RCC 7860 (cell line): Measurements from ENCODE around the gene PRDM2.
A peak's percentile ranks its signal among the peaks of the same experiment; 100 is the strongest.

Source experiments
- DNase-seq: peaks from one replicate; pipeline ENCODE4 v3.0.0-alpha.2; 2015; ENCODE audit warnings: low spot score
- FAIRE-seq: peaks from 2 replicates; lab custom pipeline; 2012; peaks lifted over from hg19 to GRCh38; lab: Jason Lieb, UNC

The PRDM2 gene

DNA sequence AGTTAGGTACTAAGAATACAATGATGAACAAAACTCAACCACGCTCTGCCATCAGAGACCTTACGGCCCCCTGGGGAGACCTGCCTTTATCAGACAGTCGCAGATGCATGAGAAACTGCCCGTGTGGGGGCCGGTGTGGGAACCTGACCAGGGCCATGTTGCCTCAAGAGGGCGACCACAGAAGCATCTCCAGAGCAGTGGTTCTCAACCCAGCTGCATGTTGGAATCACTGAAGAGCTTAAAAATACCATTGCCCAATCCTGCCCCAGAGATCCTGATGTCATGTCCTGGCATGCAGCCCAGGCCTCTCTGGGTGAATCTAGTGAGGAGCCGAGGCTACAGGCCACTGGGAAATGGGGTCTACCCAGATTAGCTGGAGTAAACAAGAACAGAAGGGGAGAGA, 108.7 kb downstream of the PRDM2 start:
- FAIRE-seq (no peak), DNase-seq (no peak)

DNA sequence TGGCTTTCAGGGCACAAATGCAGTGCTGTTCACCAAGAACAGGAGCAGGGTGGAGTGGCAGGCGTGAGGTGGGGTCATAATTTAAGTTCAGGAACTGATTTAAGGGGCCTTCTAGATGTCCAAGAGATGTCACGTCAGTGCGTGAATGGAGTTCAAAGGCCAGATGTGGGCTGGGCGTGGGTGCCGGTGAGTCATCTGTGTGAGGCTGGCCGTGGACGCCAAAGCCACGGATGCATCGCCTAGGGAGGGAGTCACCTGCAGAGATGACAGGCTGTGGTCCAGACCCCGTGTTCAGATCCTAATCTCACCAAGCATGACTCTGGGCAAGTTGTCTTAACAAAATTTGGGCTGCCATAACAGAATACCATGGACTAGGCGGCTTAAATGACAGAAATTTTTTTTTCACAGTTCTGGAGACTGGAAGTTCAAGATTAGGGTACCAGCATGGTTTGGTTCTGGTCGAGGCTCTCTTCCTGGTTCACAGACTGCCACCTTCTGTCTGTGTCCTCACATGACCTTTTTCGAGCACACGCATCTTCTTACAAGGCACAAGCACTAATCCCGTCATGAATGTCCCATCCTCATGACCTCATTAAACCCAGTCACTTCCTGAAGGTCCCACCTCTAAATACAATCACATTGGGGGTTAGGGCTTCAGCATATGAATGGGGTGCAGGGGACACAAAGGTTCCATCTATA, 109.6 kb downstream of the PRDM2 start:
- no peak for DNase-seq
- FAIRE-seq = no peak

DNA sequence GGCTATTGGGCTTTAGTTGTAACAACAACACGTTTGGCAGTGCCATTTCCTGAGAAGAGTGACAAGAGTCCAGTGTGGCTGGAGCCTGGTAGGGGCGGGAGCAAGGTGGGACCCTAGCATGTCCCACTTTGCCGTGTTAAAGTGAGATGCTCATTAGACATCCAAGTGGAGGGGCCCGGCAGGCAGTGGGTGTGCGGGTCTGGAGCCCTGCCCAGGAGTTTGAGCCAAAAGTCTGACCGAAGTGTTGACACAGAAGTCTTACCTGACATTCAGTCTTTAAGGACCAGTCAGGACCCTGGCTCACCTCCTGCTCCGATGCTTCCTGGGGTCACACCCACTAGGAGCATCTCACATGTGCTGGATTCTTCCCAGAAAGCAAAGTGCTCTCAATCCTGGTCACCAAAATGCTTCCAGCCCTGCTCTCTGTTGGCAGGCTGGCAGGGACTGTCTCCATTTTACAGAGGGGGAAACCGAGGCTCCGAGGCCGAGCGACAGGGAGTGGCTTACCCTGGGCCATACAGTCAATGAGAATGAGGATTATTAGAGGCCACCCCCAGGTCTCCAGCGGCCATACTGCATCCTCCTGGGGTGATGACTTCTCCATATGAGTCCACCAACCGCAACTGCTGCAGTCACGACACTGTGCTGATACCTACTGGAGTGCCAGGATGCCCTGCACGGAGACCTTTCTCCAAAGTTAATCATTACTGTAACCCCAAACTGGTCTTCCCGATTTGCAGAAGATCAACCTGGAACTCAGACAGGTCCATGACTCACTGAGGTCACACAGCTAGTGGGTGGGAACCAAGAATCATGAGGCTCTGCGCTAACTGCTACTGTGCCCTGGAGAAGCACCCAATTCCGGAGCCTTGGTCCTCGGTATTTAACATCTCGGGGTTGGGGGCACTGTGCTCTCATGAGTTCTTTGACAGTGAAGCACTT, 112.7 kb downstream of the PRDM2 start:
- no peak for FAIRE-seq
- DNase-seq = peak; percentile 20

DNA sequence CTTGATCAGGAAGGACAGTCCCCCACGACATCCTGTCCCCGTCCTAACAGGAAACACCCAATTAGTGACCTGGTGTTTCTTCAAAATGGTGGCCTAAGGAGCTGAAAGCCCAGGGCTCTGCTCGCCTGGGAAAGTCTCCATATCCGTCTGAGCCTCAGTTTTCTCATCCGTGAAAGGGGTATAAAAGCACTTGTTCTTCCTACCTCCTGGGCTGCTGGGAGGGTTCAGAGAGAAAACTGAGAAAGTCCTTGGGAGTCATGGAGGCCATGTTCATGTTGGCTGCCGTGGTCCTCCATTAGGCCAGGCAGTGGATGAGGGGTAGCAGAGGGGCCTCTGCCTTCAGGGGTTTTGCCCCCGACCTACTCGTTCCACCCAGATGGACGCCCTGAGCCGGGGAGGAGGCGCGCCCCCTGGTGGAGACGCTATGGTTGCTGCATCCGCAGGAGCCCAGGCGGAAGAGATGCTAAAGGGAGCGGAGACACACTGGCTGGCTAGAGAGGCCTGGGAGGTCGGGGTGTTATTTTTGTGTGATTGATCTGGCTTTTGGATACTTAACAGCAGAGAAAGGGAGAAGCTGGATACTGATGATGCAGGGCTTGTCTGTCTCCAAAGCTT, 113.5 kb downstream of the PRDM2 start:
- FAIRE-seq = no peak
- DNase-seq = no peak

DNA sequence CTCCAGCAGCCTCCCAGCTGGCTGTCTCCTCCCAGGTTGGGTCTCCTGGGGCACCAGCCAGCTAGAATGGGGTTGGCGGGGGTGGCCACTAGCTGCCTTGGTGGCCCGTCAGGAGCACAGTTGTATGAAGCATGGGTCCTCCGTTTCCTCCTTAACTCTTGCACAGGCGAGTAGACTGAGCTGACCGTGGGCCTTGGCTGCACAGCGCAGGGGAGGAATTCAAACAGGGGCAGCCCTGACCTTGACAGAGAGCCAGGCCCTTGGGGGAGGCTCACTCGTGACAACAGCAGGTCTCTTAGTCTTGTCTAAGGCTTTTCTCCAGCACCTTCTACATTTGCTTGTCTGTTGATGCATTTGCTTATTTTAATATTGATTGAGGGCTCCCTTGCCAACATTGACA, 114.1 kb downstream of the PRDM2 start:
- DNase-seq (no peak), FAIRE-seq (no peak)

DNA sequence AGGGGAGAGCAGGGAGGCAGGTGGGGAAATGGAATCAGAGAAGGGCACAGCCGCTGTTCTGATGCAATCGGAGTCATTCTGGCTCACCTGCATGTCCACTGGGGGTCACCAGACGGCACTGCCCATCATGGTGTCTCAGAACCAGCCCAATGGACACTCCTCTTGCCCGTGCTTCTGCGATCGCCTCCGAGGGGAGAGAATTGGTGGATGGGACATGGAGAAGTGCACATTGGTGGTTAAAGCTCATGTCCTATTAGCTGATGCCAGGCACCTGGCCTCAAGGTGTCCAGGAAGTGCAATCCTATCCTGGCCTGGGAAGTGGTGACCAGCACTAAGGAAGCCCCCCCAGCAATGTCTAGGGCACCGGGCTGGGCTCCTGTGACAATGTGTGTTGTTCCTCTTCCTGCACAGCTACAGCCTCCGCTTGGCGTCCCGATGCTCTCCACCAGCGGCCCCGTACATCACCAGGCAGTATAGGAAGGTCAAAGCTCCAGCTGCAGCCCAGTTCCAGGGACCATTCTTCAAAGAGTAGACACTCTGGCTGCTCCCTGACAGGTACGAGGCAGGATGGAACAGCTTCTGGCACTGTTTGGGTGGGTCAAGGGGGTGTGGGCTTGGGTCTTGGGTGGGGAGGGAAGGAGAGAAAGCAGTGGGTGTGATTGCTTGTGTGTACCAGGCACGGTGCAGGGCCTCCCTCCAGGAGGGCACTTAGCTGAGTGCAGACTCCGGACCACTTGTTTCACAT, 116.2 kb downstream of the PRDM2 start:
- DNase-seq (no peak), FAIRE-seq (no peak)

DNA sequence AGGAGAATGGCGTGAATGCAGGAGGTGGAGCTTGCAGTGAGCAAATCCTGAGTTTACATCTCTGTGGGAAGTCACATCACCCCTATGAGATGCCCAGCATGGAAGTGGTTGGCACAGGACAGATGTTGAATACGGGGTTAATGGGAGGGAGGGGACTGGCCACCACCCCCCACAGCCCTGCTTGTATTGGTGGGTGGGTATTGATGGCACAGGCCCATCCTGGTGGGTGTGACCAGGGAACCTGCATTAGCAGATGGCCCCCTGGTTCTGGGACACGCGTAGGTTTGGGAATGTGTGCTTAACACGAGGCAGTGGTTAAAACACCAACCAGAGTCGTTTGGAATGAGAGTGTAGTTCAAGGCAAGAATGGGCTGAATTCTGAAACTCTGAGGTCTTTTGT, 117.9 kb downstream of the PRDM2 start:
- DNase-seq (no peak), FAIRE-seq (no peak)

DNA sequence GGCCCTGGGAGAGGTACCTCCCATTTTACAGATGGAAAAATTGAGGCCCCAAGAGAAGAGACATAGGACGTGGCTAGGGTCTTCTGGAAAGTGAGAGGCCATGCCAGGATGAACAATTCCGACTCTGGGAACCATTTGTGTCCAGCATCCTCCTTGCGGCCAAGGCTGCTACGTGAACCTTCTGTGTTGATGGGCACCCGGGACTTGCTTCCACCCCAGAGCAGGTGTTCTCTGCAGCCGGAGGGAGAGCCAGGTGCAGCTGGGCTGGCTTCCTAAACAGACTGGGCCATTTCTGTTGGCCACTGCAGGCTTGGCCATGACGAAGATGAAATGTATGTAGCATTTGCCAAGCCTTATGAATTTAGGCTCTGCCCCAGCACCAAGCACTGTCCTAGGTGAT, 118.9 kb downstream of the PRDM2 start:
- FAIRE-seq (no peak), DNase-seq (no peak)

DNA sequence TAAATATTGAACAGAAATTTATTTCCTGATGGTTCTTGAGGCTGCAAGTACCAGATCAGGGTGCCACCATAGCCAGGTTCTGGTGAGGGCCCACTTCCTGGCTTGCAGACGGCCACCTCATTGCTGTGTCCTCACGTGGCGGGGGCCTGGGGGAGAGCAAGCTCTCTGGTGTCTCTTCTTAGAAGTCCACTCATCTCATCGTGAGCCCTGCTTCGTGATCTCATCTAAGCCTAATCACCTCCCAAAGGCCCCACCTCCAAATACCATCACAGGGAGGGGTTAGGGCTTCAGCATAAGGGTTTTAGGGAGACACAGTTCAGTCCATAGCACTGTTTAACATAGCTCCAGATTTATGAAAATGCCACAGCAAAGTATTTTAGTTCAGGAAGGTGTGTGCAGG, 119.7 kb downstream of the PRDM2 start:
- FAIRE-seq (no peak), DNase-seq (no peak)

DNA sequence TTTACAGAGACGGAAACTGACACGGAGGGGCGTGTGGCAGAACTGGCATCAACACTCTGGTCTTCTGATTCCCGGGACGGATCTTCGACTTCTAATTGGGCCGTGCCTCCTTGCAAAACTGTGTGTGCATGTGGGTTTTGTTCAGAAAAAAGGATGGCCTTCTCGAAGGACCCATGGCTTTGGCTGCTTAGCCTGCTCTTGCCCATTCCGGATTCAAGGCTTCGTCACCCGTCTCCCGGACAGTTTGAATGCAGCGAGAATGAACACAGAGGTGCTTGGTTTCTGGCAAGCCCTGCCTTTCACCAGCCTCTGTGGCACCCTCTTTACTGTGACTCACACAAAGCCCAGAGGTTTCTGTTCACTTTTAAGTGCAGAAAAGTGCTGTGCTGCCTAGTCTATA, 120.1 kb downstream of the PRDM2 start:
- DNase-seq = no peak
- no peak for FAIRE-seq

DNA sequence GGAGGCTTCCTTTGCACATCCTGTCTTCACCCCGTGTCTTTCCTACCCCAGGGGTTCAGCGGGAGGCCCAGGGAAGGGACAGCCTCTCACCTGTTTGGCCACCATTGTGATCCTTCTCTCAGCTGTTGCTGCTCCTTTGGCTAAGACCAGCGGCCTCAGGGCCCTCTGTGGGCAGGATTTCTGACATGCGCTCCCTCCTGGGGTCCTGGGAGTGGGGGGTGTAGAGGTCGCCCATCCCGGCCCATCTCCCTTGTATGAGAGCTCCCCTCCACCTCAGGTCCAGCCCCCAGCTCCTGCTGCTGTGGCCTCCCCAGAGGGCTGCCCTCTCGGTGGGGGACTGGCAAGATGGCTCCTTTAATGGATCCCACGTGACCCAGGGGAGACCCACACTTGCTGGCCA, 120.5 kb downstream of the PRDM2 start:
- DNase-seq = no peak
- no peak for FAIRE-seq

DNA sequence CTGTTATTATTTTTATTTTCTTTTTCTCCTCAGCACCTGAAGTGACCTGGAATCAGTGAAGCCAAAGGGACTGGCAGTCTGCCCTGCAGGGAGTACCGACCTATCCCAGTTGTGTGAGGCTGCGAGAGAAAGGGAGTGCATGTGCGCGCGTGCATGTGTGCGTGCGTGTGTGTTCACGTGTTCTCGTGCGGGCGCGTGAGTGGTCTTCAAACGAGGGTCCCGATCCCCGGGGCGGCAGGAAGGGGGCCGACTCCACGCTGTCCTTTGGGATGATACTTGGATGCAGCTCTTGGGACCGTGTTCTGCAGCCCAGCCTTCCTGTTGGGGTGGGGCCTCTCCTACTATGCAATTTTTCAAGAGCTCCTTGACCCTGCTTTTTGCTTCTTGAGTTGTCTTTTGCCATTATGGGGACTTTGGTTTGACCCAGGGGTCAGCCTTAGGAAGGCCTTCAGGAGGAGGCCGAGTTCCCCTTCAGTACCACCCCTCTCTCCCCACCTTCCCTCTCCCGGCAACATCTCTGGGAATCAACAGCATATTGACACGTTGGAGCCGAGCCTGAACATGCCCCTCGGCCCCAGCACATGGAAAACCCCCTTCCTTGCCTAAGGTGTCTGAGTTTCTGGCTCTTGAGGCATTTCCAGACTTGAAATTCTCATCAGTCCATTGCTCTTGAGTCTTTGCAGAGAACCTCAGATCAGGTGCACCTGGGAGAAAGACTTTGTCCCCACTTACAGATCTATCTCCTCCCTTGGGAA, 123.3 kb downstream of the PRDM2 start:
- FAIRE-seq (no peak), DNase-seq (no peak)

DNA sequence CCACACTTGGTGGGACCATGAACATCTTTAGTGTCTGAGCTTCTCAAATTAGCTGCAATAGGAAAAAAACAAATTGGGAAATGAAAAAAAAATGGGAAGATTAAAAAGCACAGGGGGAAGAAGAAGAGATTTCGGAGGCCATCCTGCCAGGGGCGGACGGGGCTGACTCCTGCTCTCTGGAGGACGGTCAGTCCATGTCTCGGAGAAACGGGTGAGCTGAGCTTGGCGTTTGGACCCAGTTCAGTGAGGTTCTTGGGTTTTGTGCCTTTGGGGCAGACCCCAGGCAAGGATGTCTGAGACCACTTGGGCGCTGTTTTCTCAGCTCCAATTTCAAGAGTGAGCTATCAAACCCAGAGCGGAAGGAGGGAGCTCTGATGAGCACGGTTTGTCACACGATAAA, 123.9 kb downstream of the PRDM2 start:
- no peak for FAIRE-seq
- DNase-seq = no peak

DNA sequence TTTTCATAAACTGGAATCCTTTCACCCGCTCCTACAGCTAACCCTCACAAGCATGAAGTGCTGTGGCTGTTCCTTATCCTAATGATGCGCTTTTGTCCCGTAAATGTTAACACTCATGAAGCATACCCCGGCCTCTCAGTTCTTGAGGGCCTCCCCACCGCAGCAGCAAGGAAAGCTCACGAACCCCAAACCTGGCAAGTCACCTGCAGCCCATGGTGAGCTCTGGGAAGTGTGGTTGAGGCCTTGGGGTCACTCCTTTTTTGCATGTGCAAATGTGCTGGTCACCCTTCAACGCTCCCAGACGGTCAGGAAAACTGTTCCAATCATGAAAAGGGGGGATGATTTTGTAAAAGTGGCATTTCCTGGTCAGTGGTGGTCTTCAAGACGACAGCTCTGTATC, 124.6 kb downstream of the PRDM2 start:
- DNase-seq (no peak), FAIRE-seq (no peak)

DNA sequence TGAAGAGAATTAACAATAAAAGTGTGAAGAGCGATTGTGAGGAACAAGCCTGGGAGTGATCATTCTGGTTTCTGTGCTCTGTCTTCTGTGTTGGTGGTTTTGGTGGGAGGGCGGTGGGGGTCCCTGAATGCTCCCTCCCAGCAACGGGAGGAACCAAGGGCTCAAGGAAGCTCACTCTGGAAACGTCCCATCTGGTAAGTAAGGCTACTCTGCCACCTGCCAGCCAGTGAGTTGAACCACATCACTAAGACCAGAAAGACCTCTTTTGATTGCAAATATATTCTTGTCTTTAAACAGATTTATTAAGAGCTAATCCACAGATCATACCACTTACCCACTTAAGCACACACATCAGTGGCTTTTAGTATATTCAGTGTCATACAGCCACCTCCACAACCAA, 125.0 kb downstream of the PRDM2 start:
- no peak for FAIRE-seq
- DNase-seq = no peak

DNA sequence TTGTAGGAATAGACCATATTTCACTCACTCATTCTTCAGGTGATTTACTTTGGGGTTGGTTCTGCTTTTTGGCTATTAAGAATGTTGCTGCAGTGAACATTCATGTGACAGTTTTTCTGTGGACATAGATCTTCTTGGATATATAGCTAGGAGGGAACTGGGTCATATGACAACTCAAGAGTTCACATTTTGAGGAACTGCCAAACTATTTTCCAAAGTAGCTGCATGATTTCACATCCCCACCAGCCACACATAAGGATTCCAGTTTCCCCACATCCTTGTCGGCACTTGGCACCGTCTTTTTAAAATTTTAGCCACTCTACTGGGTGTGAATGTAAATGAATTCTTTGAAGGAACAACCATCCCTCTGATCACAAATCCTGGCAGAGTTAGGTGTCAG, 126.0 kb downstream of the PRDM2 start:
- DNase-seq = no peak
- FAIRE-seq = no peak

DNA sequence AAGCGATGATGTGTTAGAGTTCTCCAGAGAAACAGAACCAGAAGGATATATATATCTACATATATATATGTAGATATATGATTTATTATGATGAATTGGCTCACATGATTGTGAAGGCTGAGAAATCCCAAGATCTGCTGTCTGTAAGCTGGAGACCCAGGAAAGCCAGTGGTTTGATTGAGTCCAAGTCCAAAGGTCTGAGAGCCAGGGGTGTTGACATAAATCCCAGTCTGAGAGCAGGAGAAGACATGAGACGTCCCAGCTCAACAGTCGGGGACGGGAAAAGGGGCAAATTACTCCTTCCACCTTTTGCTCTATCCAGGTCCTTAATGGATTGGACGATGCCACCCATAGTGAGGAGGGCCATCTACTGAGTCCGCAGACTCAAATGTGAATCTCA, 126.6 kb downstream of the PRDM2 start:
- DNase-seq = no peak
- no peak for FAIRE-seq

DNA sequence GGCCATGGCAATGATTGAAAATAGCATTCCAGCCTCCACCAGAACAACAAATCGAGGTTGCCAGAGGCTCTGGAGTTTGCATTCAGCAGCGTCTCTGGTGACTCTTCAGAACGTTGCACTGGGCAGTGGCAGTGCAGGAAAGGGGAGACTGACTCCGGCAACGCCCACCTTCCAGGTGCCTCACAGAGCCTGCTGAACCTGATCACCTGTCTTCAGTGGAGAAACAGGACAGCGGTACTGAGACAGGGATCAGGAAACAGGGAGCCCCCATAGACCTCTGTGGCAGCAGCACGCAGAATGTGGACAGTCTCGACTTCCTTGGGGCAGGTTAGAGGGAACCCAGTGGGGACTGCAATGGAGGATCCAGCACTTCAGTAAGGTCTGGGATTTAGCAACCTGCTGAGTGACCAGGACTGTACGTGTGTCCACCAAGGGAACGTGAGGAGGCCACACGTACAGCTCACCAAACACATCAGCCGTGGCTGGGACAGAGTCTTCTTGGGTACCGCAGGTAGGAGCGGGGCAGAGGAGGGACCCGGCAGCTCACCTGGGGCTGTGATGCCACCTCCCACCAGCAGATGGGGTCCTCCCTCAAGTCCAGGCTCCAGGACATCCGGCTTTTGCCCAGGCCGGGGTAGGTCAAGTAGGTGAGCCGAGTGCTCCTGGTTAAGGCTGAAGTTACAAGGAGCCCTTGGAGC, 128.6 kb downstream of the PRDM2 start:
- FAIRE-seq = no peak
- no peak for DNase-seq

DNA sequence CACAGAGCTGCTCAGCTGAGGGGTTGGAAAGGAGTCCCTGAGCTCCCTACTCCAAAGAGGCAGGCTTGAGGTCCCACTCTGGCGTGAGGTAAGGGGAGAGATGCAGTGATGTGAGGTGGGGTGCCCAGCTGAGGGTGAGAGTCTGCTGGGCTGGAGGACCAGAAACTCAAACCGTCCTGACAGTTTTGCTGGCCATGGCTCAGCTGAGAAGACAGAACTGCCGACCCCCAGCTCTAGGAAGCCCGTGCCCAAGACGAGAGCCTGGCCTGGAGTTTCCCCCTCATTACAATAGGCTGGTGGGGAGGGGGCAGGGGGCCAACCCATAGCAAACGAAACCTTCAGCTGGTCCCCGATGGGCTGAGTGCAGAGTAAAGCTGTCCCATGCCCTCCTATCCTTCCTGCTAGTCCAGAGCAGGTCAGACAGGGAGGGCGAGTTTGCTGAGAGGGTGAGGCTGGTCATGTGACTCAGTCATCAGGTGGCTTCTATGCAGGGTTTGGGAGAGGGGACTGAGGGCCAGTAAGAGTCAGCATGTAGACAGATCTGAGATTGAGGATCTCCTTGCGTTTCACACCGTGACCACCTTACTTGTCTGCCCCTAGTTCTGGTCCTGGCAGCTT, 129.3 kb downstream of the PRDM2 start:
- DNase-seq = no peak
- FAIRE-seq = no peak
